GM19328 (cell line): ENCODE data around the gene ANKRD39.

Source experiments
- ATAC-seq: cut with Tn5 transposase; IDR thresholded peaks from one replicate; pipeline ENCODE4 v1.9.1; 2021; ENCODE audit warnings: mild to moderate bottlenecking, moderate library complexity; ENCODE audit not compliant: unreplicated experiment

Gene ANKRD39

GRCh38 chr2:96888072-96889011, 30.5 kb upstream of the ANKRD39 start:
- ATAC-seq, result no peak

- ATAC-seq, result no peak
Observed at GRCh38 chr2:96887493-96888012, 29.7 kb upstream of the ANKRD39 start.

- no peak for ATAC-seq
Observed at GRCh38 chr2:96885432-96886347, 27.9 kb upstream of the ANKRD39 start.

- ATAC-seq, result no peak
Observed at GRCh38 chr2:96884299-96885094, 26.7 kb upstream of the ANKRD39 start.

DNA sequence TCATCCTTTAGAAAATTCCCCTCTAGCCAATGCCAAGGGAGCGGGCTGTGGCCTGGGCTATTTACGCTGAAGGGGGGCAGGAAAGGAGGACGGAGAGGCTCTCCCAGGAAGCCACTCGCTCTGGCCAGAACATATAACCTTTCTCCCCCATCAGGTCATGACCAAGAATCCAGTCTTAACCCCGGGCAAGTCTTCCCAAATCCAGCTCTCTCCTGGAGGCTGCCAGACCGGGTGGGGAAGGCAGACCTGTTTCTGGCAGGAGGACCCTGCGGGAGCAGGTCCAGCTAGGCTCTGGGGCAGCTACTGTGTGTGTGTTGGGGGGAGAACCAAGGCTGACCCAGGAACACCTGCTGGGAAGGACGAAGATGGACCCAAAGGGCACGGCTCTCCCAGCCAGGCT, 25.5 kb upstream of the ANKRD39 start:
- ATAC-seq, result no peak

GRCh38 chr2:96882906-96883305, 25.1 kb upstream of the ANKRD39 start:
- ATAC-seq, result no peak

- no peak for ATAC-seq
Observed at GRCh38 chr2:96882230-96882629, 24.4 kb upstream of the ANKRD39 start.

DNA sequence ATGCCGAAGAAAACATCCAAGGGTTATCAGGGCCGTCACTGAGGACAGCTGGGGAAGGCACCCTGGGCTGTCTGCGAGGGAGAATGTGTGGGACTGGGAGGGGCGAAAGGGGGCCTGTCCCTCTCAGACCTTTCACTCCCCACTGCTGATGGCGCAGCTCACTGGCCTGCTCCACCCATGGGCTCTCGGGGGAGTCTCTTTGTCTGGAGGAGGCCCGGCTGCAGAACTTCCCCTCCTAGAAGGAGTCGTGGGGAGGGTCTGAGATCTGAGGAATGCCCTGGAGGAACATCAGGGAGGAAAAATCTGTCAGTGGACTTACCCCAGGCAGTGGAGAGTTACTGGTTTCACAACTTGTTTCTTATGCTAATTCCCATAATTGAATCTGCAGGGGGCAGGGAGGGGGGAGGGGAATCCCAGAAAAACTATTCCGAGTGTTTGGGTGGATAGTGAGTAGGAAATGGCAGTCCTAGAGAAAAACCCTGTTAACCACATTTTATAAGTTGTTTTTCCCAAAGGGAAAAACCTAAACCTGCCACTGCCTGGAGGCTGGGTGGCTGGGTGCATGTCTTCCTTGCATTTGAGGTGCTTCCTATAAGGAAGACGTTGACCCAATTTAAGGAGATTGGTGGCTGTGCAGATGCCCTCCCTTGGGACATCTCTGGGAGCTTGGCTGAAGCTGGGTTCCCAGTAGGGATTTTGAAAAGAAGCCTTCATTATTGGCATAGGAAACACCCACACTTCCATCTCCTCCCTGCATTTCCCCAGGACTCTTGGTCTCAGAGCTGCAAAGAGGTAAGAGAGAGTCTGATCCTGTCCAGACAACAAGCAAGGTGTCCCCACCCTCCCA, 23.8 kb upstream of the ANKRD39 start:
- ATAC-seq, result no peak

DNA sequence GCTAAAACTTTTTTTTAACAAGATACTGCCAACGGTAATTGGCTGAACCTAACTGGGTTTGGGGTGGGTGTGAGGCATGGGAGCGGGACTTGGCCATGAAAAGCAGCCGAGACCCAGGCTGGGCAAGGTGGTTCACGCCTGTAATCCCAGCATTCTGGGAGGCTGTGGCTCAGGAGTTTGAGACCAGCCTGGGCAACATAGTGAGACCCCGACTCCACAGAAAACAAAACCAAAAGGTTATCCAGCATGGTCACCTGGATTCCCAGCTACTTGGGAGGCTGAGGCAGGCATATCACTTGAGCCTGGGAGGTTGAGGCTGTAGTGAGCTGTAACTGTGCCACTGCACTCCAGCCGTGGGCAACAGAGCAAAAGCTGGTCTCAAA, 23.1 kb upstream of the ANKRD39 start:
- ATAC-seq, result no peak

DNA sequence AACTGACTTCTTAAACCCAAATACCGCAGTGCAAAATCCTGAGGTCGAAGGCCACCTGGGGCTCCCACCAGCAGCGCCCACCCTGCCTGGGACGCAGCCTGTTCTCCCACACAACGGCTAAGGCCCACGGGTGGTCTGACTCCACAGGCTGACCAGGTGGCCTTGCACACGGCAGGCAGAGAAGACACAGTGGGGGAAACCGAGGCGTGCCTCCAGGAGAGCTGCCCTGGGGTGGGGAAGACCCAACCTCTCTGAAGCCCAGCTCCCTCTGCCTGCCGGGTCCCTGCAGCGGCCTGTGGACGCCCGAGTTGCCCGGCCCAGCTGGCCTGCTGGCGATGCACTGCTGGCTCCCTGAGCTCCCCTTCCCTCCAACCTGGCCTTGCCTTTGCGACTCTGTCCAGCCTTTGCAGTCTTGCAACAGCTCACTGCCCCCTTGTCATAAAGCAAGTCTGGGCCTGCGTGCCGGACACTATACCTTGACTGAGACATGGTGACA, 21.8 kb upstream of the ANKRD39 start:
- ATAC-seq, result no peak

GRCh38 chr2:96878796-96879544, 21.2 kb upstream of the ANKRD39 start:
- no peak for ATAC-seq

DNA sequence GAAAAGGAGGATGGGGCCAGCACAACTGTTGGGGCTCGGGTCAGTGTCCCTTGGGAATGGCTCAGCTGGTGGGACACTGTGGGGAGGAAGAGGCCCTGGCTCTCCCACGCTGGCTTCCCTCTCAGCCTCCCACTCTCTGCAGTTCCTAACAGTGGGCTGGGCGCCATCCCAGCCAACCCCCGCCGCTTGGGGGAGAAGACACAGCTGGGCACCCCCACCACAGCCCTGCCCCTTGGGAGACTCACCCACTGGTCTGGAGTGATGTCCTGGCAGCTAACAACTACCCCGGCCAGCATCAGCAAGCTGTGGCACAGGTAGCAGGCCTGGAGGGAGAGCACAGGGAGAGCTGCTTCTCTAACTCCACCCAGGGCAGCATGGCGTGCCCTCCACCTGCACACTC, 20.4 kb upstream of the ANKRD39 start:
- no peak for ATAC-seq

GRCh38 chr2:96877631-96878092, 19.8 kb upstream of the ANKRD39 start:
- no peak for ATAC-seq

GRCh38 chr2:96877042-96877451, 19.2 kb upstream of the ANKRD39 start:
- no peak for ATAC-seq

DNA sequence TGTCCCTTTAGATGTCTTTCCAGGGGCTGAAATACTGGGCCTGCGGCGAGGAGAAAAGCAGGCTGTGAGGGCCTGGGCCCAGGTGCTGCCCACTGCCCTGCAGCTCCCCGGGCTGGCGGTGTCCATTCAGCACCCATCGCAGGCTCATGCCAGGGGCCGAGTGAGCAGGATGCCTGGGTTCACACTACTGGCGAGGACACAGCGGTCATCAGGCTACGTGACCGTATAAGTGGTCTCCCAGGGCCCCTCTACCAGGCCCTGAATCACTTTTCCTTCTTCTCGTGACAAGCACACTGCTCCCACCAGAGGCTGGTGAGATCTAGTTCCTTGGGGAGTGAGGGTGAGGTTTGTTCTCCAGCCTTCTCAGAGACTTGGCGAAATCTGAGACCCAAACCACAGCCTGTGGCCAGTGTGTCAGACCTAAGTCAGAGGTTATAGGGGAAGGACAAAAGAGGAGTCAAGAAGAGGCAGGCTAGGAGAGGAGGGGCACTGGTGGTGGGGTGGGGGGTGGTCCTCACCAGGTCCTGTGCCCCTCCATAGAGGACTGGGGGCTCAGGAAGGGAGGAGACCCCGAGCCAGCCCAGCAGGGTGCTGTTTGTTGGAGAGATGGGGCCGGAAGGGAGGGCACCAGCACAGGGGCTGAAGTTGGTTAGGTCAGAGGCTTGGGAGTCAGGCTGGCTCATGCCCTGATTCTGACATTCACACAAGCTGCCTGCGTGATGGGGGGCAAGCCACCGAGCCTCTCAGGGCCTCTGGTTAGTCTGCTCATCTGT, 18.6 kb upstream of the ANKRD39 start:
- ATAC-seq, result no peak

- ATAC-seq, result no peak
Observed at GRCh38 chr2:96875498-96876268, 17.9 kb upstream of the ANKRD39 start.

GRCh38 chr2:96874198-96874831, 16.5 kb upstream of the ANKRD39 start:
- ATAC-seq, result no peak
